GM23338 (cell line): Measurements from ENCODE around the gene PIK3AP1. TPM values are rescaled to one million over a fixed set of nuclear protein-coding genes. Genes with fewer than 3 reads are reported as not detected.

ENCODE experiments used
- ATAC-seq: fragments of 200-7000 bp; cut with Tn5 transposase; 3 replicates; pipeline ENCODE4 v1.9.1; 2020
- DNase-seq: peaks from one replicate; pipeline ENCODE4 v3.0.0-alpha.2; 2015; ENCODE audit warnings: low spot score
- H2AFZ ChIP-seq: fragments of 200-600 bp; sonication (generic); 2 replicates; pipeline ENCODE4 v1.8.0; 2016; ENCODE audit warnings: antibody characterized with exemption, mild to moderate bottlenecking, moderate library complexity
- H3F3A ChIP-seq: fragments of 200-600 bp; sonication (generic); replicated peaks from 2 replicates; pipeline ENCODE4 v1.8.0; 2017; ENCODE audit warnings: antibody characterized with exemption, mixed run types, low read depth
- H3K27ac ChIP-seq: fragments of 200-600 bp; sonication (generic); 2 replicates; pipeline ENCODE4 v1.6.1; 2016; ENCODE audit warnings: low read depth
- H3K27me3 ChIP-seq: fragments of 200-600 bp; sonication (generic); 2 replicates; pipeline ENCODE4 v1.8.0; 2016; ENCODE audit warnings: mild to moderate bottlenecking, mixed run types, moderate library complexity; ENCODE audit not compliant: insufficient read depth
- H3K36me3 ChIP-seq: fragments of 200-600 bp; sonication (generic); 2 replicates; pipeline ENCODE4 v1.8.0; 2016; ENCODE audit warnings: mild to moderate bottlenecking; ENCODE audit not compliant: insufficient read depth
- H3K4me1 ChIP-seq: fragments of 200-600 bp; sonication (generic); 2 replicates; pipeline ENCODE4 v1.8.0; 2016; ENCODE audit warnings: mild to moderate bottlenecking, moderate library complexity; ENCODE audit not compliant: insufficient read depth
- H3K4me2 ChIP-seq: fragments of 200-600 bp; sonication (generic); 2 replicates; pipeline ENCODE4 v1.7.1; 2017; ENCODE audit warnings: mixed run types
- H3K4me3 ChIP-seq: fragments of 200-600 bp; sonication (generic); 2 replicates; pipeline ENCODE4 v1.6.1; 2016; ENCODE audit warnings: mixed run types
- H3K79me2 ChIP-seq: fragments of 200-600 bp; sonication (generic); replicated peaks from 2 replicates; pipeline ENCODE4 v1.8.0; 2017; ENCODE audit warnings: mild to moderate bottlenecking; ENCODE audit not compliant: insufficient read depth
- H3K9me2 ChIP-seq: fragments of 200-600 bp; sonication (generic); 2 replicates; pipeline ENCODE4 v1.8.0; 2017; ENCODE audit not compliant: insufficient read depth
- H4K20me1 ChIP-seq: fragments of 200-600 bp; sonication (generic); replicated peaks from 2 replicates; pipeline ENCODE4 v1.8.0; 2017; ENCODE audit warnings: mild to moderate bottlenecking; ENCODE audit not compliant: insufficient read depth
- H3K27ac Mint-ChIP-seq: 2 replicates; pipeline ENCODE4 v1.8.0; 2020; ENCODE audit warnings: inconsistent platforms, mild to moderate bottlenecking, moderate library complexity, mixed read lengths
- H3K27me3 Mint-ChIP-seq: 3 replicates; pipeline ENCODE4 v1.8.0; 2022; ENCODE audit warnings: low read depth, mild to moderate bottlenecking, moderate library complexity, mixed read lengths, inconsistent platforms; ENCODE audit not compliant: insufficient read depth, poor library complexity
- H3K36me3 Mint-ChIP-seq: 3 replicates; pipeline ENCODE4 v1.8.0; 2021; ENCODE audit warnings: low read depth, mild to moderate bottlenecking, inconsistent platforms, moderate library complexity, mixed read lengths
- H3K4me1 Mint-ChIP-seq: 3 replicates; pipeline ENCODE4 v1.8.0; 2020; ENCODE audit warnings: mild to moderate bottlenecking, inconsistent platforms, mixed read lengths
- H3K4me3 Mint-ChIP-seq: 3 replicates; pipeline ENCODE4 v1.8.0; 2021; ENCODE audit warnings: moderate library complexity, mild to moderate bottlenecking, inconsistent platforms, mixed read lengths
- H3K9me3 Mint-ChIP-seq: 3 replicates; pipeline ENCODE4 v1.8.0; 2020; ENCODE audit warnings: moderate library complexity, mild to moderate bottlenecking, inconsistent platforms, mixed read lengths
- CREB1 ChIP-seq: fragments of 250-450 bp; sonication (Bioruptor Pico); IDR thresholded peaks from 2 replicates; pipeline ENCODE4 v1.5.0; 2020; ENCODE audit warnings: low read depth, mild to moderate bottlenecking, moderate library complexity
- ETS1 ChIP-seq: IDR thresholded peaks from 2 replicates; pipeline ENCODE4 v1.6.1; 2016; ENCODE audit warnings: antibody characterized with exemption
- EZH2 ChIP-seq: fragments of 200-600 bp; sonication (generic); IDR thresholded peaks from one replicate; pipeline ENCODE4 v1.8.0; 2017; ENCODE audit warnings: antibody characterized with exemption, mild to moderate bottlenecking, low read depth; ENCODE audit not compliant: unreplicated experiment
- EZH2phosphoT487 ChIP-seq: fragments of 200-600 bp; sonication (generic); IDR thresholded peaks from one replicate; pipeline ENCODE4 v1.8.1; 2018; ENCODE audit warnings: antibody characterized with exemption; ENCODE audit not compliant: unreplicated experiment
- JUNB ChIP-seq: IDR thresholded peaks from one replicate; pipeline ENCODE4 v1.6.1; 2016; ENCODE audit warnings: antibody characterized with exemption; ENCODE audit not compliant: unreplicated experiment
- NANOG ChIP-seq: IDR thresholded peaks from 2 replicates; pipeline ENCODE4 v1.6.1; 2016; ENCODE audit warnings: antibody characterized with exemption, borderline replicate concordance
- POLR2AphosphoS5 ChIP-seq: IDR thresholded peaks from 2 replicates; pipeline ENCODE4 v1.6.1; 2016; ENCODE audit warnings: antibody characterized with exemption, low read depth
- REST ChIP-seq: IDR thresholded peaks from one replicate; pipeline ENCODE4 v1.6.1; 2018; ENCODE audit warnings: antibody characterized with exemption; ENCODE audit not compliant: unreplicated experiment
- STAT1 ChIP-seq: IDR thresholded peaks from one replicate; pipeline ENCODE4 v1.6.1; 2016; ENCODE audit warnings: antibody characterized with exemption; ENCODE audit not compliant: unreplicated experiment
- ZNF114 ChIP-seq: fragments of 250-450 bp; sonication (Bioruptor Pico); IDR thresholded peaks from 2 replicates; pipeline ENCODE4 v1.5.0; 2020; ENCODE audit warnings: mild to moderate bottlenecking, moderate library complexity
- ZNF331 ChIP-seq: fragments of 250-450 bp; sonication (Bioruptor Pico); IDR thresholded peaks from 2 replicates; pipeline ENCODE4 v1.5.0; 2020; ENCODE audit warnings: low read depth, mild to moderate bottlenecking, moderate library complexity
- polyA plus RNA-seq: library from polyadenylated mRNA; unstranded; fragments of >200 nt; fragmentation: Nextera tagmentation; extraction: Ambion mirVana; gene quantifications from 2 replicates; pipeline ENCODE4 v1.2.1, GENCODE V29; 2016
- total RNA-seq: library from RNA; depleted of rRNA; stranded (reverse); fragments of >200 nt; shearing (Covaris generic); gene quantifications from 2 replicates; pipeline ENCODE4 v1.2.3, GENCODE V29; 2014
- TF ChIP-seq, protein P1 (sequence below): fragments of 250-450 bp; sonication (Bioruptor Pico); IDR thresholded peaks from 2 replicates; pipeline ENCODE4 v1.5.0; 2020; ENCODE audit warnings: mild to moderate bottlenecking, moderate library complexity

PIK3AP1 gene
- total and polyA plus RNA-seq, 2 experiments from 2014 or later: 0.65 to 2.3 TPM

GRCh38 chr10:96612055-96612830 lies 108.1 kb downstream of the PIK3AP1 start (continued):
- TF ChIP-seq ZNF114 (CRISPR knock-in tag) (no peak), NANOG (no peak), REST (no peak), ZNF331 (no peak), ETS1 (no peak), JUNB (no peak), POLR2AphosphoS5 (no peak)

- Histone ChIP-seq H4K20me1 (no peaks in the 10 kb centered on the region), H3K4me3 (no peak overlapping the region), H3F3A (no peaks in the 10 kb centered on the region), H3K79me2 (no peaks in the 10 kb centered on the region), H3K4me1 (no peaks in the 10 kb centered on the region), H3K27ac (no peak overlapping the region), H3K4me2 (no peak overlapping the region), H2AFZ (no peak overlapping the region), H3K9me2 (no peaks in the 10 kb centered on the region), H3K27me3 (no peaks in the 10 kb centered on the region), H3K36me3 (no peaks in the 10 kb centered on the region)
- H3K9me3 Mint-ChIP-seq: no peaks in the 10 kb centered on the region
- H3K4me1 Mint-ChIP-seq: peaks cover 19% of the 10 kb centered on the region
- no peak overlapping the region for H3K4me3 Mint-ChIP-seq
- no peak for ATAC-seq
- H3K36me3 Mint-ChIP-seq: no peaks in the 10 kb centered on the region; the same call in 2 of the 3 replicates
- no peak overlapping the region for H3K27ac Mint-ChIP-seq
- peaks cover 5% of the 10 kb centered on the region for H3K27me3 Mint-ChIP-seq
- no peak for DNase-seq
- TF ChIP-seq ETS1 (no peak), ZNF114 (CRISPR knock-in tag) (no peak), STAT1 (no peak), EZH2phosphoT487 (no peak), ZNF331 (no peak), CREB1 (no peak), POLR2AphosphoS5 (no peak), EZH2 (no peak)
- TF ChIP-seq, protein P1, sequence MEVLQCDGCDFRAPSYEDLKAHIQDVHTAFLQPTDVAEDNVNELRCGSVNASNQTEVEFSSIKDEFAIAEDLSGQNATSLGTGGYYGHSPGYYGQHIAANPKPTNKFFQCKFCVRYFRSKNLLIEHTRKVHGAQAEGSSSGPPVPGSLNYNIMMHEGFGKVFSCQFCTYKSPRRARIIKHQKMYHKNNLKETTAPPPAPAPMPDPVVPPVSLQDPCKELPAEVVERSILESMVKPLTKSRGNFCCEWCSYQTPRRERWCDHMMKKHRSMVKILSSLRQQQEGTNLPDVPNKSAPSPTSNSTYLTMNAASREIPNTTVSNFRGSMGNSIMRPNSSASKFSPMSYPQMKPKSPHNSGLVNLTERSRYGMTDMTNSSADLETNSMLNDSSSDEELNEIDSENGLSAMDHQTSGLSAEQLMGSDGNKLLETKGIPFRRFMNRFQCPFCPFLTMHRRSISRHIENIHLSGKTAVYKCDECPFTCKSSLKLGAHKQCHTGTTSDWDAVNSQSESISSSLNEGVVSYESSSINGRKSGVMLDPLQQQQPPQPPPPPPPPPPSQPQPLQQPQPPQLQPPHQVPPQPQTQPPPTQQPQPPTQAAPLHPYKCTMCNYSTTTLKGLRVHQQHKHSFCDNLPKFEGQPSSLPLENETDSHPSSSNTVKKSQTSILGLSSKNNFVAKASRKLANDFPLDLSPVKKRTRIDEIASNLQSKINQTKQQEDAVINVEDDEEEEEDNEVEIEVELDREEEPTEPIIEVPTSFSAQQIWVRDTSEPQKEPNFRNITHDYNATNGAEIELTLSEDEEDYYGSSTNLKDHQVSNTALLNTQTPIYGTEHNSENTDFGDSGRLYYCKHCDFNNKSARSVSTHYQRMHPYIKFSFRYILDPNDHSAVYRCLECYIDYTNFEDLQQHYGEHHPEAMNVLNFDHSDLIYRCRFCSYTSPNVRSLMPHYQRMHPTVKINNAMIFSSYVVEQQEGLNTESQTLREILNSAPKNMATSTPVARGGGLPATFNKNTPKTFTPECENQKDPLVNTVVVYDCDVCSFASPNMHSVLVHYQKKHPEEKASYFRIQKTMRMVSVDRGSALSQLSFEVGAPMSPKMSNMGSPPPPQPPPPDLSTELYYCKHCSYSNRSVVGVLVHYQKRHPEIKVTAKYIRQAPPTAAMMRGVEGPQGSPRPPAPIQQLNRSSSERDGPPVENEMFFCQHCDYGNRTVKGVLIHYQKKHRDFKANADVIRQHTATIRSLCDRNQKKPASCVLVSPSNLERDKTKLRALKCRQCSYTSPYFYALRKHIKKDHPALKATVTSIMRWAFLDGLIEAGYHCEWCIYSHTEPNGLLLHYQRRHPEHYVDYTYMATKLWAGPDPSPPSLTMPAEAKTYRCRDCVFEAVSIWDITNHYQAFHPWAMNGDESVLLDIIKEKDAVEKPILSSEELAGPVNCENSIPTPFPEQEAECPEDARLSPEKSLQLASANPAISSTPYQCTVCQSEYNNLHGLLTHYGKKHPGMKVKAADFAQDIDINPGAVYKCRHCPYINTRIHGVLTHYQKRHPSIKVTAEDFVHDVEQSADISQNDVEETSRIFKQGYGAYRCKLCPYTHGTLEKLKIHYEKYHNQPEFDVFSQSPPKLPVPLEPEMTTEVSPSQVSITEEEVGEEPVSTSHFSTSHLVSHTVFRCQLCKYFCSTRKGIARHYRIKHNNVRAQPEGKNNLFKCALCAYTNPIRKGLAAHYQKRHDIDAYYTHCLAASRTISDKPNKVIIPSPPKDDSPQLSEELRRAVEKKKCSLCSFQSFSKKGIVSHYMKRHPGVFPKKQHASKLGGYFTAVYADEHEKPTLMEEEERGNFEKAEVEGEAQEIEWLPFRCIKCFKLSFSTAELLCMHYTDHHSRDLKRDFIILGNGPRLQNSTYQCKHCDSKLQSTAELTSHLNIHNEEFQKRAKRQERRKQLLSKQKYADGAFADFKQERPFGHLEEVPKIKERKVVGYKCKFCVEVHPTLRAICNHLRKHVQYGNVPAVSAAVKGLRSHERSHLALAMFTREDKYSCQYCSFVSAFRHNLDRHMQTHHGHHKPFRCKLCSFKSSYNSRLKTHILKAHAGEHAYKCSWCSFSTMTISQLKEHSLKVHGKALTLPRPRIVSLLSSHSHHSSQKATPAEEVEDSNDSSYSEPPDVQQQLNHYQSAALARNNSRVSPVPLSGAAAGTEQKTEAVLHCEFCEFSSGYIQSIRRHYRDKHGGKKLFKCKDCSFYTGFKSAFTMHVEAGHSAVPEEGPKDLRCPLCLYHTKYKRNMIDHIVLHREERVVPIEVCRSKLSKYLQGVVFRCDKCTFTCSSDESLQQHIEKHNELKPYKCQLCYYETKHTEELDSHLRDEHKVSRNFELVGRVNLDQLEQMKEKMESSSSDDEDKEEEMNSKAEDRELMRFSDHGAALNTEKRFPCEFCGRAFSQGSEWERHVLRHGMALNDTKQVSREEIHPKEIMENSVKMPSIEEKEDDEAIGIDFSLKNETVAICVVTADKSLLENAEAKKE (CRISPR knock-in tag): no peak
Measured at GRCh38 chr10:96610817-96611216, 109.5 kb downstream of the PIK3AP1 start.
